GM12892 (cell line): ENCODE data around the gene CDK5.

Experiments used
- POLR2A ChIP-seq: IDR thresholded peaks from 2 replicates; pipeline ENCODE4 v1.6.1; 2011; ENCODE audit warnings: low read depth, low read length, control low read depth
- POLR2AphosphoS5 ChIP-seq: IDR thresholded peaks from 2 replicates; pipeline ENCODE4 v1.6.1; 2011; ENCODE audit warnings: low read depth, low read length, control low read depth

- TF ChIP-seq POLR2A (no peak), POLR2AphosphoS5 (no peak)
Observed at GRCh38 chr7:151068069-151068773, 10.5 kb upstream of the CDK5 start.
